Activated CD4-positive, CD25-positive, alpha-beta regulatory T cell treated with anti-CD3 and anti-CD28 coated beads, Interleukin-2, amount 50 U/mL, for 16 hours (primary cell): ENCODE measurements around the gene KRT15.

Source experiments
- DNase-seq: peaks from one replicate; pipeline ENCODE4 v3.0.0-alpha.2; 2020; ENCODE audit warnings: low read depth, low spot score

Gene KRT15

GRCh38 chr17:41483991-41484826 is 34.5 kb downstream of the KRT15 start:
- DNase-seq, result no peak

GRCh38 chr17:41483531-41483930 is 35.2 kb downstream of the KRT15 start:
- no peak for DNase-seq

DNA sequence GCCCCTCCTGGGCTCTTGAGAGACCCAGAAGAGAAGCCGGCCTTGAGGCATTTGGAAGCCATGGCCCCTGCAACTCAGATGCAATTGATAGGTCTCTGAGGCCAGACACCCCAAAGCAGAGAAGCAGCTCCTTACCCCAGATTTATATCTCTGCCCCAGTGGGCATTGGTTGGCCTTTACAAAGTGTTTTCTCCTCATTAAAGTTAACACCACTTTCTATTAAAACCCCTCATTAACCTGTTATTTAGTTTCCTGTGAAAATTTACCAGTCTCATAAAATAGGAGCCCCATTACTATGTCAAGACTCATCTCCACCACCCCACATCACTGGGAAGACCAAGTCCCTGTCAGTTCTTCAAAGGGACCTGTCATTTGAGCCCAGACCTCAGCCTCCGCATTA is 37.7 kb downstream of the KRT15 start, which contains the start of gene KRT35:
Gene KRT35, minus strand, starts transcription at position 116 of the 400 bp plus-strand sequence. Its CDS starts 54 bp downstream, at position 62.
- no peak for DNase-seq

- DNase-seq, result no peak
Measured at GRCh38 chr17:41480581-41480980, 38.1 kb downstream of the KRT15 start.

DNA sequence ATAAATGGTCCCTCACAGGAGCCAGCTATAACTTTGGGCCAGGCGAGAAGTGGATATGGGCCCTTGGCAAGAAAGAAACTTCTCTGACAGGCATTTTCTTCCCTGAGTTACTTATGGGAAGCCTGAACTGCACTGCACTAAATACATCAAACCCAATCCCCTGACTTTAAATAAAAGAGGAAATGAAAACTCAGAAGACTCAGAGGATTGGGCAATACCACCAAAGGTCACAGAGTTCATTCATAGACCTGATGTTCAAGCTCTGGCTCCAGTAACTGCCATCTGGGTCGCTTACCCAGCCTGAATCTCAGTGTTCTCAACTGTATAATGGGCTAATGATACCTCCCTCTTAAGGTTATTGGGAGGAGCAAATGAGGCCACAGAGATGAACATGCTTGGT is 38.6 kb downstream of the KRT15 start:
- DNase-seq, result no peak

DNA sequence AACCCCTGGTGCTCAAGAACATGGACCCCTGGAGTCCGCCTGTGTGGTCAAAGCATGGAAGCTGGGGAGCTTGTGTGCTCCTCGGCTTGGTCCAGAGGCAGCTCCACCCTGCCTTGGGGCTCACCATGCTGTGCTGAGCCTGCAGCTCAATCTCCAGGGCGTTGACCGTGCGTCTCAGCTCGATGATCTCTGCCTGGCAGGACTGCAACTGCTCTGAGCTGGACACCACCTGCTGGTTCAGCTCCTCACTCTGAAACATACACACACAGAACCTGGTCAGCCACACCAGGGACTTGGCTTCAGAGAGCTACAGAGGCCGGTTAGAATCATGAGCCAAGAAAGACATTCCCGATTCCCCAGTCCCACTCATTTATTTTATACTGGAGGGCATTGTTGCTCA is 40.5 kb downstream of the KRT15 start:
- no peak for DNase-seq

DNA sequence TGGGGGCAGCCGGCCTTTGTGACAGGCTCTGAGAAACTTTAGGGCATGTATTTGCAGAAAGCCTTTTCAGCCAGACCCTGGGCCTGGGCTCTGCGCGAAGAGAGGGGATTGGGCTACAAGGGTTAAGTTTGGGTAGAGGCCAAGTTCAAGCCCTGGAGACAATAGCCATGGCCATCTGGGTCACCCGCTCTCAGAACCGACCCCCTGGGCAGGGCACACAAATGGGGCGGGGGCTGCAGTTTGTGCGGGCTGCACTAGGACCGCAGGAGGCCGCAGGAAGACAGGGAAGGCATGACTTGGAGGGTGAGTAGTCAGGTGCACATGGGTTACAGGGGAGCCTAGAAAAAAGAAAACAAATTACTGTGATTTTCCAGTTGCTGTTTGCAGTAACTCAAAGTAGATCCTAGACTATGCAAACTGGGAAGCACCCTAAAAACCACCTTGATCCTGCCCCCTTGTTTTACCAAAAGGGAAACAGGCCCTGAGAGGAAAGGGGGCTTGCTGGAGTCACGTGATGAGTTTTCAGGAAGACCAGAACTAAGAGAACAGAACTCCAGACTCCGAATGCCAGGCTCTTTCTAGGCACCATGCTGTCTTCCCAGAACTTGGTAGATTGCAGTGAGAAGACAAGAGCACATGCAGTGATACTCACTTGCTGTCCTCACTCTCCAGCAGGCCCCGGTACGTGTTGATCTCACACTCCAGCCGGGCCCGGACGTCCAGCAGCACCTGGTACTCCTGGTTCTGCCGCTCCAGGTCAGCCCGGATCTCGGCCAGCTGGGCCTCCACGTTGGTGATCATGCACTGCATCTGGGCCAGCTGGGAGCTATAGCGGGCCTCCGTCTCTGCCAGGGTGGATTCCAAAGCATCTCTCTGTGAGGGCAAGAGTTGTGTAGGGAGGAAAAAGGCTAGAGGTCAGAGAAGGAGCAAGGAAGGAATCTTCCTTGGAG is 41.5 kb downstream of the KRT15 start:
- no peak for DNase-seq

DNA sequence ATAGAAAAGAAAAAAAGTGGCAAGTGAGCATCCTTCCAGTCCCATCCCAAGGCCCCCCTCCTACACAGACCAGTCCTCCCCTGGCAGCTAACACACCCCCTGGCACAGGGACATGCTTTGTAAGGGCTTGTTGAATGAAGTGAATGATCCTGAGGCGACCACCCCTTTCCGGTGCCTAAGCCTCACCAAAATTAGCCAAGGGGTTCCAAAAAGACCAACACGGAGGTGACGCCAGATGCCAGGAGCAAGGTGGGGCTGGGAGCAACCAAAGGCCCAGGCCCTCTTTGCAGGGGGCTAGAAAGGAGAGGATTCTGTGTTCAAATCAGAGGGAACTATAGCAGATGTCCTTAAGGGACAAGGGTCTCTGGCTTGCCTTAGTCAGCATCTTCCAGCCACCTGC is 43.3 kb downstream of the KRT15 start:
- DNase-seq, result no peak

DNA sequence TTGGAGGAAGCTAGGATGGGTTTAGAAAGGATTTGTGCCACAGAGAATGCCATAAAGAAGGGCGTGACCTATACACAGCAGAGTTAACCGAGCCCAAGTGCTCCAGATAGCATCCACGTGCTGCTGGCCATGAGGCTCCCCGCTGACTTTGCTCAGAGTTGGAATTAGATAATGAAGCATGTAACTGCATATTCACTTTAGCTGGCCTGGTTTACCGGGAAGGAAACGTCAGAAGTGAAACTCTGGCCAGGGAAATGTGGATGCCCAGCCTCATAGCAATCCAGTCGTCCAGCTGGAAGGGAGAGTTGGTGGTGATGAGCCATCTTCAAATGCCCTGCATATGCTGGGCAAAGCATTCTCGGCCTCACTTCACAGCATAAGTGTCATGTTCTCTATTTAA is 43.8 kb downstream of the KRT15 start:
- no peak for DNase-seq

GRCh38 chr17:41468346-41468745 is 50.3 kb downstream of the KRT15 start:
- no peak for DNase-seq

- DNase-seq, result no peak
Measured at GRCh38 chr17:41467561-41467960, 51.1 kb downstream of the KRT15 start.

GRCh38 chr17:41466988-41467387 is 51.7 kb downstream of the KRT15 start, which contains the start of gene KRT32:
TSS of gene KRT32 (minus strand) at chr17:41467386. CDS start at chr17:41467325, 61 bp downstream.
- DNase-seq, result no peak

- no peak for DNase-seq
Measured at GRCh38 chr17:41464682-41465081, 54.0 kb downstream of the KRT15 start.

DNA sequence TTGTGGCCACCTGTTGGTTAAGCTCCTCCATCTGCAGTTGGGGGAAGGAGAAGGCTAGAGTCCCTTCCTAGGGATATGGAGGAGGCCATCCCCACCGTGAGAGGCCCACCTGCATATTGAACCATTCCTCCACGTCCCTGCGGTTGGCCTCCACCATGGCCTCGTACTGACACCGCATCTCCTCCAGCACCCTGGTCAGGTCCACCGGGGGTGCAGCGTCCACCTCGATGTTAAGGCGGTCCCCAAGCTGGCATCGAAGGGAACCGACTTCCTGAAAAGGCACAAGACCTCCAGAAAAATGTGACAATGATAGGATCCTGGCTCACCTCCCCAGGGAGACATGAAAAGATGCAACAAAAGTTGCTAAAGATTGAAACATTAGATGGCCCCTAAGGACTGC is 54.5 kb downstream of the KRT15 start:
- no peak for DNase-seq

DNA sequence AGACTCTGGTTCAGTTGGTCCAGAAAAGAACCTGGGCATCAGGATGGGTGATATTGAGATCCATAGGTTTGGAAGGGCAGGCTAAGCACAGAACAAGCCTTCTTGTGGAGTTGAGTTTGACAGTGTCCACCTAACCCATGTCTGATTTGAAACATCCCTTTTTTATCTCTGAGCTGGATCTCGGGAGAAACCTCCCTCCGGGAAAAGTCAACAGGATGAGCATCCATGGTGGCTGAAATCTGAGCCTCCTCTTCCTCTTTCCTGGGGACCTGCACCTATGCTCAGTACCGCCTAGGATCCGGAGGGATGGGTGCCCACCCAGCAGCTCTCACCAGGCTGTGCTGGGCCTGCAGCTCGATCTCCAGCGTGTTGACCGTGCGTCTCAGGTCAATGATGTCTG is 54.9 kb downstream of the KRT15 start:
- no peak for DNase-seq
